IMR-90 (cell line): Measurements from ENCODE around the gene ALK.

ENCODE experiments used
- BHLHE40 ChIP-seq: fragments of 150-350 bp; IDR thresholded peaks from 2 replicates; pipeline ENCODE4 v1.6.1; 2016; ENCODE audit warnings: mild to moderate bottlenecking, low read depth, low read length
- CEBPB ChIP-seq: IDR thresholded peaks from 2 replicates; pipeline ENCODE4 v1.6.1; 2012; ENCODE audit warnings: low read depth, low read length, improper control_type of control experiment
- CTCF ChIP-seq: conservative IDR thresholded peaks from 2 replicates; pipeline ENCODE4 v1.5.1; 2012; ENCODE audit warnings: mild to moderate bottlenecking, low read depth, low read length, improper control_type of control experiment
- ELK1 ChIP-seq: fragments of 150-350 bp; IDR thresholded peaks from 2 replicates; pipeline ENCODE4 v1.6.1; 2016; ENCODE audit warnings: low read depth, mild to moderate bottlenecking, low read length, moderate library complexity, borderline replicate concordance
- FOS ChIP-seq: fragments of 150-350 bp; IDR thresholded peaks from 2 replicates; pipeline ENCODE4 v1.6.1; 2016; ENCODE audit warnings: low read depth, low read length
- MXI1 ChIP-seq: IDR thresholded peaks from 2 replicates; pipeline ENCODE4 v1.6.1; 2012; ENCODE audit warnings: low read depth, mild to moderate bottlenecking, low read length, moderate library complexity, borderline replicate concordance
- POLR2A ChIP-seq: IDR thresholded peaks from 2 replicates; pipeline ENCODE4 v1.6.1; 2012; ENCODE audit warnings: mild to moderate bottlenecking, low read depth, low read length
- RCOR1 ChIP-seq: IDR thresholded peaks from 2 replicates; pipeline ENCODE4 v1.6.1; 2012; ENCODE audit warnings: mild to moderate bottlenecking, low read length, improper control_type of control experiment; ENCODE audit not compliant: insufficient replicate concordance
- SMC3 ChIP-seq: fragments of 150-350 bp; IDR thresholded peaks from 2 replicates; pipeline ENCODE4 v1.6.1; 2016; ENCODE audit warnings: low read depth, mild to moderate bottlenecking, antibody characterized with exemption, low read length, moderate library complexity

DNA sequence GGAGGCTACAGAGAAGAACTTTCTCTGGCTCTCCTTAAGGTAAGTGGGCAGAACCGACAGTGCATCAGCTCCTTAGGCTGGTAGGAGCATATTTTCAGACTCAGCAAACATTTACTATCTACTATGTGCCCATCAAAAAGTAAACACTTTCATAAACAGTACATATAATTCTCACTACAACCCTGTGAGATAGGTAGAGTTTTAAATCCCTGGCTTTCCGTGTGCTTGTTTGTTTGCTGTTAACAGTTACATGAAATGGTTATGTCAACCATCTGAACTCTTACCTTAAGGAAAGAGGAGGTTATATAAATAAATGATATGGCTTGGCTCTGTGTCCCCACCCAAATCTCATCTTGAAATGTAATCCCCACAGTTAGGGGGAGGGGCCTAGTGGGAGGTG is 310.1 kb downstream of the ALK start:
- no peak for TF ChIP-seq ELK1
- no peak for TF ChIP-seq BHLHE40
- TF ChIP-seq CTCF, result no peak
- no peak for TF ChIP-seq MXI1
- no peak for TF ChIP-seq RCOR1
- no peak for TF ChIP-seq FOS
- no peak for TF ChIP-seq SMC3
- TF ChIP-seq POLR2A, result no peak
- no peak for TF ChIP-seq CEBPB
